ENCODE measurements around the gene RASA3.

GRCh38 chr13:114164681-114165429, 32.4 kb upstream of the RASA3 start:
- no peak for TF ChIP-seq POLR2AphosphoS5 (IDR thresholded peaks at IDR 0.05)
- no peak for TF ChIP-seq EP300 (IDR thresholded peaks at IDR 0.05)
- no peak for TF ChIP-seq CTCF (IDR thresholded peaks at IDR 0.05)
- no peak for TF ChIP-seq POLR2A (IDR thresholded peaks at IDR 0.05)

Measured in sigmoid colon (tissue), 4 donors.